T-helper 1 cell treated with Interleukin-12 subunit alpha and Interleukin-12 subunit beta and Interleukin-4 antibody, amounts not matched to agents 30 μg/mL and 1 μg/mL, for 36 hours (primary cell): ENCODE data around the gene RERE.
A peak's percentile ranks its signal among the peaks of the same experiment; 100 is the strongest.
"Not testable (repeated sequence)": the region's sequence is repeated elsewhere in the genome, so short reads cannot be mapped to it uniquely, and the experiment has no call there.

ENCODE experiments used
- H3K27ac Mint-ChIP-seq: one replicate; pipeline ENCODE4 v1.8.0; 2021; ENCODE audit warnings: mild to moderate bottlenecking, mixed read lengths
- H3K27me3 Mint-ChIP-seq: one replicate; pipeline ENCODE4 v1.8.0; 2021; ENCODE audit warnings: low read depth, mixed read lengths
- H3K36me3 Mint-ChIP-seq: one replicate; pipeline ENCODE4 v1.8.0; 2021; ENCODE audit warnings: low read depth, mixed read lengths
- H3K4me1 Mint-ChIP-seq: one replicate; pipeline ENCODE4 v1.8.0; 2021; ENCODE audit warnings: low read depth, mixed read lengths
- H3K4me3 Mint-ChIP-seq: one replicate; pipeline ENCODE4 v1.8.0; 2021; ENCODE audit warnings: mild to moderate bottlenecking, moderate library complexity, mixed read lengths
- H3K9me3 Mint-ChIP-seq: one replicate; pipeline ENCODE4 v1.8.0; 2021; ENCODE audit warnings: mixed read lengths

The RERE gene

GRCh38 chr1:8822373-8823294 lies 5.2 kb upstream of the RERE start:
- Mint-ChIP-seq H3K9me3 (no peaks in the 10 kb centered on the region), H3K27ac (no peak overlapping the region), H3K4me1 (peaks cover 6% of the 10 kb centered on the region), H3K4me3 (no peak overlapping the region), H3K27me3 (peaks cover 43% of the 10 kb centered on the region), H3K36me3 (no peaks in the 10 kb centered on the region)

GRCh38 chr1:8821084-8821483 lies 3.6 kb upstream of the RERE start:
- H3K36me3 Mint-ChIP-seq, result no peaks in the 10 kb centered on the region
- H3K4me3 Mint-ChIP-seq, result no peak overlapping the region
- H3K9me3 Mint-ChIP-seq, result no peaks in the 10 kb centered on the region
- H3K27me3 Mint-ChIP-seq, result peaks cover 43% of the 10 kb centered on the region
- H3K27ac Mint-ChIP-seq, result no peak overlapping the region
- peaks cover 13% of the 10 kb centered on the region for H3K4me1 Mint-ChIP-seq

- not testable (repeated sequence) for H3K36me3 Mint-ChIP-seq, H3K27ac Mint-ChIP-seq, H3K4me3 Mint-ChIP-seq, H3K9me3 Mint-ChIP-seq
- peaks cover 27% of the 10 kb centered on the region for H3K4me1 Mint-ChIP-seq
- H3K27me3 Mint-ChIP-seq, result peaks cover 38% of the 10 kb centered on the region
These were observed 1.3 kb upstream of the RERE start for GRCh38 chr1:8818789-8819188.

- H3K27me3 Mint-ChIP-seq, result peaks cover 36% of the 10 kb centered on the region
- H3K9me3 Mint-ChIP-seq, result no peaks in the 10 kb centered on the region
- peaks cover 27% of the 10 kb centered on the region for H3K4me1 Mint-ChIP-seq
- no peaks in the 10 kb centered on the region for H3K36me3 Mint-ChIP-seq
- peak overlapping the region; percentile 86 for H3K27ac Mint-ChIP-seq
- peak overlapping the region; percentile 82 for H3K4me3 Mint-ChIP-seq
These were observed 910 bp upstream of the RERE start for GRCh38 chr1:8818325-8818775.

GRCh38 chr1:8816831-8817411 lies 519 bp downstream of the RERE start:
- H3K4me1 Mint-ChIP-seq, result peaks cover 29% of the 10 kb centered on the region
- H3K36me3 Mint-ChIP-seq, result no peaks in the 10 kb centered on the region
- peak overlapping the region; percentile 88 for H3K27ac Mint-ChIP-seq
- H3K4me3 Mint-ChIP-seq, result peak overlapping the region; percentile 88
- H3K27me3 Mint-ChIP-seq, result peaks cover 24% of the 10 kb centered on the region
- H3K9me3 Mint-ChIP-seq, result no peaks in the 10 kb centered on the region

GRCh38 chr1:8816264-8816663 lies 1.2 kb downstream of the RERE start:
- Mint-ChIP-seq H3K4me1 (peaks cover 29% of the 10 kb centered on the region), H3K27me3 (peaks cover 21% of the 10 kb centered on the region), H3K36me3 (no peaks in the 10 kb centered on the region), H3K4me3 (peak overlapping the region; percentile 88), H3K27ac (peak overlapping the region; percentile 88), H3K9me3 (no peaks in the 10 kb centered on the region)

GRCh38 chr1:8815582-8816151 lies 1.8 kb downstream of the RERE start:
- Mint-ChIP-seq H3K9me3 (no peaks in the 10 kb centered on the region), H3K27ac (peak overlapping the region; percentile 70), H3K4me1 (peaks cover 29% of the 10 kb centered on the region), H3K27me3 (peaks cover 15% of the 10 kb centered on the region), H3K4me3 (peak overlapping the region; percentile 88), H3K36me3 (no peaks in the 10 kb centered on the region)

- Mint-ChIP-seq H3K27ac (no peak overlapping the region), H3K36me3 (no peaks in the 10 kb centered on the region), H3K27me3 (peaks cover 9% of the 10 kb centered on the region), H3K4me1 (peaks cover 29% of the 10 kb centered on the region), H3K9me3 (no peaks in the 10 kb centered on the region), H3K4me3 (no peak overlapping the region)
These were observed 2.6 kb downstream of the RERE start for GRCh38 chr1:8814865-8815264.

GRCh38 chr1:8813991-8814390 lies 3.4 kb downstream of the RERE start:
- no peaks in the 10 kb centered on the region for H3K9me3 Mint-ChIP-seq
- peaks cover 7% of the 10 kb centered on the region for H3K27me3 Mint-ChIP-seq
- peaks cover 29% of the 10 kb centered on the region for H3K4me1 Mint-ChIP-seq
- no peak overlapping the region for H3K4me3 Mint-ChIP-seq
- H3K36me3 Mint-ChIP-seq, result no peaks in the 10 kb centered on the region
- H3K27ac Mint-ChIP-seq, result no peak overlapping the region

GRCh38 chr1:8813016-8813763 lies 4.2 kb downstream of the RERE start:
- Mint-ChIP-seq H3K4me1 (peaks cover 25% of the 10 kb centered on the region), H3K27me3 (peaks cover 2% of the 10 kb centered on the region), H3K4me3 (no peak overlapping the region), H3K27ac (no peak overlapping the region), H3K36me3 (no peaks in the 10 kb centered on the region), H3K9me3 (no peaks in the 10 kb centered on the region)

- H3K36me3 Mint-ChIP-seq, result no peaks in the 10 kb centered on the region
- no peak overlapping the region for H3K4me3 Mint-ChIP-seq
- H3K27me3 Mint-ChIP-seq, result no peaks in the 10 kb centered on the region
- peaks cover 23% of the 10 kb centered on the region for H3K4me1 Mint-ChIP-seq
- no peaks in the 10 kb centered on the region for H3K9me3 Mint-ChIP-seq
- no peak overlapping the region for H3K27ac Mint-ChIP-seq
These were observed 5.4 kb downstream of the RERE start for GRCh38 chr1:8812081-8812480.

- no peaks in the 10 kb centered on the region for H3K9me3 Mint-ChIP-seq
- no peaks in the 10 kb centered on the region for H3K27me3 Mint-ChIP-seq
- H3K4me3 Mint-ChIP-seq, result no peak overlapping the region
- H3K27ac Mint-ChIP-seq, result no peak overlapping the region
- H3K36me3 Mint-ChIP-seq, result no peaks in the 10 kb centered on the region
- peaks cover 16% of the 10 kb centered on the region for H3K4me1 Mint-ChIP-seq
These were observed 6.5 kb downstream of the RERE start for GRCh38 chr1:8810987-8811386.

GRCh38 chr1:8809342-8809736 lies 8.1 kb downstream of the RERE start:
- no peak overlapping the region for H3K4me3 Mint-ChIP-seq
- no peaks in the 10 kb centered on the region for H3K36me3 Mint-ChIP-seq
- no peak overlapping the region for H3K27ac Mint-ChIP-seq
- peaks cover 6% of the 10 kb centered on the region for H3K4me1 Mint-ChIP-seq
- no peaks in the 10 kb centered on the region for H3K9me3 Mint-ChIP-seq
- H3K27me3 Mint-ChIP-seq, result no peaks in the 10 kb centered on the region

- Mint-ChIP-seq H3K27ac (no peak overlapping the region), H3K4me1 (no peaks in the 10 kb centered on the region), H3K27me3 (no peaks in the 10 kb centered on the region), H3K9me3 (no peaks in the 10 kb centered on the region), H3K36me3 (no peaks in the 10 kb centered on the region), H3K4me3 (no peak overlapping the region)
These were observed 10.4 kb downstream of the RERE start for GRCh38 chr1:8807004-8807403.
